ENCODE results near the gene OSGIN1. TPM values are rescaled to one million over a fixed set of nuclear protein-coding genes. Genes with fewer than 3 reads are reported as not detected.

OSGIN1 gene
- total and polyA plus RNA-seq, 3 donors from 2014 or later: 12.3 to 18.5 (median 13.5) TPM

- DNase-seq: no peak
- Histone ChIP-seq H3K27ac (no peak overlapping the region), H3K4me3 (no peak overlapping the region), H3K9me3 (no peaks in the 10 kb centered on the region), H3K27me3 (no peaks in the 10 kb centered on the region), H3K36me3 (ENCODE audit: low read depth, missing control alignments) (peaks cover 3% of the 10 kb centered on the region), H3K4me1 (no peaks in the 10 kb centered on the region)
- WGBS, 2 donors: 82% methylated on average over 40 to 51 of the region's 51 CpGs
- intact Hi-C loops (cut with DNase I; ENCODE audit: low total_unique reads): no loop called here
- no peak for TF ChIP-seq CTCF (IDR thresholded peaks at IDR 0.05)
- TF ChIP-seq POLR2A (IDR thresholded peaks at IDR 0.05): no peak
These were observed 35.6 kb upstream of the OSGIN1 start for GRCh38 chr16:83917152-83918120.

- WGBS, 2 donors: 89 to 95% methylated on average over 2 of the region's 2 CpGs
- Histone ChIP-seq H3K27me3 (no peaks in the 10 kb centered on the region), H3K4me1 (peaks cover 6% of the 10 kb centered on the region), H3K4me3 (no peak overlapping the region), H3K27ac (no peak overlapping the region), H3K36me3 (ENCODE audit: low read depth, missing control alignments) (no peaks in the 10 kb centered on the region), H3K9me3 (no peaks in the 10 kb centered on the region)
- intact Hi-C loops (cut with DNase I; ENCODE audit: low total_unique reads): no loop called here
- no peak for TF ChIP-seq CTCF (IDR thresholded peaks at IDR 0.05)
- TF ChIP-seq POLR2A (IDR thresholded peaks at IDR 0.05): no peak
- DNase-seq: no peak
These were observed 32.0 kb upstream of the OSGIN1 start for GRCh38 chr16:83920894-83921491.

- peak; percentile 33 for DNase-seq
- Histone ChIP-seq H3K36me3 (ENCODE audit: low read depth, missing control alignments) (no peaks in the 10 kb centered on the region), H3K27me3 (no peaks in the 10 kb centered on the region), H3K27ac (no peak overlapping the region), H3K9me3 (no peaks in the 10 kb centered on the region), H3K4me3 (no peak overlapping the region), H3K4me1 (peaks cover 10% of the 10 kb centered on the region)
- intact Hi-C loops (cut with DNase I; ENCODE audit: low total_unique reads): no loop called here
- TF ChIP-seq CTCF (IDR thresholded peaks at IDR 0.05): no peak
- no peak for TF ChIP-seq POLR2A (IDR thresholded peaks at IDR 0.05)
- 77 to 85% methylated on average over 26 to 31 of the region's 31 CpGs for WGBS, 2 donors
These were observed 29.3 kb upstream of the OSGIN1 start for GRCh38 chr16:83923581-83924365.

- DNase-seq: no peak
- intact Hi-C loops (cut with DNase I; ENCODE audit: low total_unique reads): no loop called here
- 94 to 95% methylated on average over 10 to 13 of the region's 13 CpGs for WGBS, 2 donors
- Histone ChIP-seq H3K36me3 (ENCODE audit: low read depth, missing control alignments) (no peaks in the 10 kb centered on the region), H3K4me1 (peaks cover 10% of the 10 kb centered on the region), H3K27me3 (no peaks in the 10 kb centered on the region), H3K27ac (no peak overlapping the region), H3K4me3 (no peak overlapping the region), H3K9me3 (no peaks in the 10 kb centered on the region)
- TF ChIP-seq CTCF (IDR thresholded peaks at IDR 0.05) (no peak), POLR2A (IDR thresholded peaks at IDR 0.05) (no peak)
These were observed 28.4 kb upstream of the OSGIN1 start for GRCh38 chr16:83924686-83925085.
